Fibroblast of villous mesenchyme (primary cell): Measurements from ENCODE around the gene SCO1. TPM values are rescaled to one million over a fixed set of nuclear protein-coding genes. Genes with fewer than 3 reads are reported as not detected.

Source experiments
- DNase-seq: peaks from one replicate; pipeline ENCODE4 v3.0.0-alpha.2; 2010; ENCODE audit warnings: low read depth
- H3K4me3 ChIP-seq: 2 replicates; pipeline ENCODE4 v1.5.1; 2011; ENCODE audit warnings: low read depth, mild to moderate bottlenecking, low read length
- CTCF ChIP-seq: IDR thresholded peaks from 2 replicates; pipeline ENCODE4 v1.5.1; 2012; ENCODE audit warnings: low read depth, mild to moderate bottlenecking, low read length; ENCODE audit not compliant: insufficient read depth
- total RNA-seq: library from RNA; depleted of rRNA; stranded (reverse); fragments of >200 nt; gene quantifications from 2 replicates; pipeline ENCODE4 v1.2.3, GENCODE V29; 2012

The SCO1 gene
- total RNA-seq, 1 donor: 17.3 TPM

GRCh38 chr17:10724546-10725195, 27.3 kb upstream of the SCO1 start:
- DNase-seq: no peak
- no peak for TF ChIP-seq CTCF
- H3K4me3 ChIP-seq: no peak overlapping the region

- DNase-seq: no peak
- no peak overlapping the region for H3K4me3 ChIP-seq
- TF ChIP-seq CTCF: no peak
Measured at GRCh38 chr17:10718547-10718946, 21.2 kb upstream of the SCO1 start.

- TF ChIP-seq CTCF: no peak
- DNase-seq: no peak
- no peak overlapping the region for H3K4me3 ChIP-seq
Measured at GRCh38 chr17:10716218-10716617, 18.9 kb upstream of the SCO1 start.

GRCh38 chr17:10713318-10713717, 16.0 kb upstream of the SCO1 start:
- DNase-seq: peak; percentile 83
- no peak for TF ChIP-seq CTCF
- H3K4me3 ChIP-seq: no peak overlapping the region

GRCh38 chr17:10705727-10706126, 8.4 kb upstream of the SCO1 start:
- no peak for DNase-seq
- no peak for TF ChIP-seq CTCF
- no peak overlapping the region for H3K4me3 ChIP-seq

GRCh38 chr17:10702574-10702973, 5.2 kb upstream of the SCO1 start:
- no peak for TF ChIP-seq CTCF
- DNase-seq: peak; percentile 81

GRCh38 chr17:10699856-10700255, 2.5 kb upstream of the SCO1 start:
- DNase-seq: peak; percentile 80
- no peak overlapping the region for H3K4me3 ChIP-seq
- TF ChIP-seq CTCF: no peak

More at GRCh38 chr17:10702574-10702973, 5.2 kb upstream of the SCO1 start:
- no peak overlapping the region for H3K4me3 ChIP-seq
